GM12872 (cell line): Measurements from ENCODE around the gene EXOC1L.

Source experiments
- TF ChIP-seq, protein P1 (sequence below): IDR thresholded peaks from 3 replicates; pipeline ENCODE4 v1.5.1; 2011; ENCODE audit warnings: low read depth, mild to moderate bottlenecking, low read length, moderate library complexity; ENCODE audit not compliant: insufficient read depth

The EXOC1L gene

DNA sequence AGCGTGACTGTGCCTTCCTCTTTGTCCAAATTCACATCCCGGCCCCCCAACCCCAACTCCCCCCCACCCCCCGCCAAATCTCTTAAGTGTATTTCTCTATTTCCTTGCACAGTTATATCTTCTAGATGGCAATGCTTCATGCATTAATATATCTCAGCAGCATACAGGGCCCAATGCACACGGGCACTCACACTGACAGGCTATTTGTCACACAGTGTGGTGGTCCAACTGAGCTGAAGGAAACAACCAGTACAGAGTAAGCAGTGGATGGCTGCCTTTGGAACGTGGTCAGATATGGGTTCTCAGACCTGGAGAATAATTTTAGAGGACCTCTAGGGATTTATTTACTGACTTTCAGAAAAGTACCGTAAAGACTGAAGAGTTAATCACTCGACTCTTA, 34.5 kb downstream of the EXOC1L start:
- TF ChIP-seq, protein P1, sequence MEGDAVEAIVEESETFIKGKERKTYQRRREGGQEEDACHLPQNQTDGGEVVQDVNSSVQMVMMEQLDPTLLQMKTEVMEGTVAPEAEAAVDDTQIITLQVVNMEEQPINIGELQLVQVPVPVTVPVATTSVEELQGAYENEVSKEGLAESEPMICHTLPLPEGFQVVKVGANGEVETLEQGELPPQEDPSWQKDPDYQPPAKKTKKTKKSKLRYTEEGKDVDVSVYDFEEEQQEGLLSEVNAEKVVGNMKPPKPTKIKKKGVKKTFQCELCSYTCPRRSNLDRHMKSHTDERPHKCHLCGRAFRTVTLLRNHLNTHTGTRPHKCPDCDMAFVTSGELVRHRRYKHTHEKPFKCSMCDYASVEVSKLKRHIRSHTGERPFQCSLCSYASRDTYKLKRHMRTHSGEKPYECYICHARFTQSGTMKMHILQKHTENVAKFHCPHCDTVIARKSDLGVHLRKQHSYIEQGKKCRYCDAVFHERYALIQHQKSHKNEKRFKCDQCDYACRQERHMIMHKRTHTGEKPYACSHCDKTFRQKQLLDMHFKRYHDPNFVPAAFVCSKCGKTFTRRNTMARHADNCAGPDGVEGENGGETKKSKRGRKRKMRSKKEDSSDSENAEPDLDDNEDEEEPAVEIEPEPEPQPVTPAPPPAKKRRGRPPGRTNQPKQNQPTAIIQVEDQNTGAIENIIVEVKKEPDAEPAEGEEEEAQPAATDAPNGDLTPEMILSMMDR: no peak

DNA sequence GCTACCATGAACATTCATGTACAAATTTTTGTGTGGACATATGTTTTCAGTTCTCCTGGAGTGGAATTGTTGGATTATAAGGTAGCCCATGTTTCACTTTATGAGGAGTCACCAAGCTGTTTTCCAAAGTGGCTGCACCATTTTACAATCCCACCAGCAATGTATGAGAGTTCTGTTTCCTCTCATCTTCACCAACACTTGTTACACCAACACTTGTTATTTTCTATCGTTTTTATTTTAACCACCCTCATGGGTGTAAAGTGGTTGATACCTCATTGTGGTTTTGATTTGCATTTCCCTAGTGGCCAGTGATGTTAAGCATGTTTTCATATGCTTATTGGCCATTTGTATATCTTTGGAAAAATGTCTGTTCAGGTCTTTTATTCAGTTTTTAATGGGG, 38.0 kb downstream of the EXOC1L start:
- TF ChIP-seq, protein P1: no peak

DNA sequence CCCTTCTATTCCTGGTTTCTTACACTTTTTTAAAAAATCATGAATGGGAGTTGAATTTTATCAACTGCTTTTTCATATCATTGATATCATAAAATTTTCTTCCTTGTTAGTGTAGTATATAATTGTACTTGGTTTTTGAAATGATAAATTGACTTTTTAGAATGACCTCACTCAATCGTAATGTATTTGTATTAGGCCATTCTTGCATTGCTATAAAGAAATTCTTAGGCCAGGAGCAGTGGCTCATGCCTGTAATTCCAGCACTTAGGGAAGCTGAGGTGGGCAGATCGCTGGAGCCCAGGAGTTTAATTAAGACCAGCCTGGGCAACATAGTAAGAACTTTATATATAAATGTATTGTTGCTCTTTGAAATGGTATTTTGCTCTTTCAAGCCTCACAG, 40.1 kb downstream of the EXOC1L start:
- TF ChIP-seq, protein P1: no peak

DNA sequence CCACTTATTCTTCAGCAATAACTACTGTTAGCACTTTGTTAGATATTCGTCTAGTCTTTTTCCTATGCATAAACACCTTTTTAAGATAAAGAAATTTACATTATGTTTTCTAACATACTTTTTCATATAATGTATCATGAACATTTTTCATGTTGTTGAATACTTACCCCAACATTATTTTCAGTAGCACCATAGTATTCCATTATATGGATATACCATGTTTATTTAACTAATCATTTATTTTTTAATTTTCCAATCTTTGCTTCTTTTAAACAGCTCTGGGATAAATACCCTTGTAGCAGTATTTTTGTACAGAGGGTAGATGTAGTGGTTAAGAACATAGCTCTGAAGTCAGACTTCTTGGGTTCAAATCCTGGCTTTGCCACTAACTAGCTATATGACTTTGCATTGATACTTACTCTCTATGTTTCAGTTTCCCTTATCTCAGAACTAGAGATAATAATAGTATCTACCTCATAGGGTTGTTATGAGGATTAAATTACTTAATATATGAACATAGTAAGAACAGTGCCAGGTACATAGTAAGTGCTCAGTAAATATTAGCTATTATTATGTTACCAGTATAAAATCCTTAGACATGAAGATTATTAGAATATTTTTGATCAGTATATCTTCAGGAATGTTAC, 45.1 kb downstream of the EXOC1L start:
- TF ChIP-seq, protein P1: no peak

DNA sequence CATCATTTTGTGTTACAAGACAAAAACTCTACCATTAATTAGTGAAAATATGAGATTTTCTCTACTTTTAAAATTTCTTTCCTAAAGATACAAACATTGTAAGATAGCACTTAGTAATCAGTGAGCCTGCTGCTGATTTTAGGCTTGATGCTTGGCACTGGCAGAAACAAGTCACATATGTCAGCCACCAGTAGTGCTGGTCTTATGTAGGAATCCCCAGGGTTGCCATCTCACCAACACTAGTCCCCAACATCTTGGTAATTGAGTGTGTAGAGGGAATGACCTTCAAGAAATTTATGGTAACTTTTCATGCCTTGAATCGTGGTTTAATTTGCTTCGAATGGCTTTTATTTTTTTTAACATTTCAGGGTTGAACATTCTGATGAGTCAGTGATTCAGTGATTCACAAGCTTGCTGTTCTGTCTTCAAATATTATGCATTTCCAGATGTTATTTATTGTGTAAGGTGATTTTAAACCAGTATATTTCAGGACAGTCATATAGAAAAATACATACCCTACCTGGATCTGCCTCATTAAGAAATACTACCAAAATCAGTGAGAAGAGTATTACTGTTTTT, 45.7 kb downstream of the EXOC1L start:
- TF ChIP-seq, protein P1: no peak

DNA sequence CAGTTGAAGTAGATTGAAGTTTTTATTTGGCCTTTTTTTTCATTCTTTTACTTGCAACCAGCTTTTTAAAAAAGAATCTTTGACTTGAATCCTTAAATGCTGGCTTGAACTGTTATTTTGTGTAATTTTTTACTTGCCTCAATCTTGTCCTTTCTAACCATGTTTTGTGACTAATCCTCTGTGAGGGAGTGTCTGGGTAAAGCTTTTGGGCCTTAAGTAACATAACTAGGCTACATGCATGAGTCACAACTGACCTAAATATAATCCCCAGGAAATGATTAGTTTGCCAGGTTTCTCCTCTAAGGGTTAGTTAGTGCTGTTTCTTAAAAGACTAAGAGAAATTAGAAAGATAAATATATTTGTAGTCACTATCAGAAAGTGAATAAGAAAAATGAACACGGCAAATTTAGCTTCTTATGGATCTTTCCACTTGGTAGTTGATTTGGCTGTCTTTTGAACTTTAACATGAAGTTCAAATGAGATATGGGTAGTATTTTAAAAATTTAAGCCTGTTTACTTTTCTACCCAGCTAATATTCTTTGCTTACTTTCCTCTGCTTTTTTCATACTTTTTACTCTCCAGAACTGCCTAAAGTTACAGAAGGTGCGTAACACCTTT, 46.8 kb downstream of the EXOC1L start:
- TF ChIP-seq, protein P1: no peak

DNA sequence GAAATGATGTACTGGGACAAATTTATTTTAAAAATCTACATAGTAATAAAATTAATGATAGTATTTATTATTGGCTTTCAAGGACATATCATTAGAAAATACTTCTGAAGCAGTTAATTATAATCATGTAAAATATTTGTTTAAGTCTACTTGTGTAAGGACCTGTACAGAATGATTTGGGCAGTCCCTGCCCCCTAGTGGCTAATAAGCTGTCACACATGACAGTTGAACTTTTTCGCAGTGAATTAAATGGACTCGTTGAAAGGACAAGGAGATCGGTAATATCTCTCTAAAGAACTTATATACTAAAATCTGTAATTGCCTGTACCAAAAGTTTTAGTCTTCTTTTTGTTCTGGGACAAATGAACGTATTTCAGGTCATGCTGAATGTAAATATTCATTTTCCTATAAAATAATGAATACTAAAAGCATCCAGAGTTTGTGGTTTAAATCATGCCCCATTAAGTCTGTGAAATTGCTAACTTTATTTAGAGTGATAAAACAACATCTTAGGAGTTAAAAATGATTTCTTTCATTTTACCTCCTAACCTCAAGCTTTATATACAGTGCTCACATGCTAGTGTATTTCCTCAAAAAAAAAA, 47.5 kb downstream of the EXOC1L start:
- TF ChIP-seq, protein P1: peak; percentile 74
